Measurements from ENCODE around the gene KCNQ1.

KCNQ1 gene

DNA sequence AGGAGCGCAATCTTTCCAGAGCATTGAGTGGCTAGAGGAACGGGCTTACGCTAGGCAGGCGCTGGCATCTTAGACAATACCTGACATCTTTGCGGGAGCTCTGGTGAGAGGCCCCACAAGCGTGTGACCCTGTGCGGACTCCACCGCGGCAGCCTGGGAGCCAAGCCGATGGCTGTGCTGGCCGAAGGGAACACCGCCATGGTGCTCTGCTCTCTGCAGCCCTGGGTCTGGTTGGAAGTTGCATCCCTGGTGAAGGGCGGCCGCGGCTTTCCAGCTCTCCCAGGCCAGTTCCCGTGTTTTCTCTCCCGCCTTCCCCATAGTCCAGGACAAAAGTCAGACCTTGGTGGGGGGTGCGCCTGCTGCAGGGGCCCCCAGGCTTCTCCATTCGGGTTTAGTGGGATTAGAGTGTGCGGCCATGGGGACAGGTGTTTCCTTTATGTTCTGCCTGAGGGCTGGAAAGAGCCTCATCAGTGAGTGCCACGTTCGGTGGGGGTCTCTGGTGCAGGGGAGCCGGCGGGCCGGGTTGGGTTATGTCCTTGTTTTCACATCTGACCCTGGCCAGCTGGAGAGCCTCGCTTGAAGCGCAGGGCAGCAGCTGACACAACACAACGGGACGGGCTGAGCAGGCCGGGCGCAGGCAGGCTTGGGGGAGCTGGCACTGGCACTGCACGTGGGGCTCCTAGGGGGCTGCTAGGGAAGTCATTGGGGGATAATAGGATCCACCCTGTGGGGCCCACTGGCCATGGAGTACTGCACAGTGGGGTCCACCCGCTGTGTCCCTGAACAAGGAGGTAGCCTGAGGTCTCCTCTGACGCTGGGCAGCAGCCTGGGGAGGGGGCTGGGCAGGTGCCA is 94.8 kb downstream of the KCNQ1 start:
- no peak for DNase-seq

DNA sequence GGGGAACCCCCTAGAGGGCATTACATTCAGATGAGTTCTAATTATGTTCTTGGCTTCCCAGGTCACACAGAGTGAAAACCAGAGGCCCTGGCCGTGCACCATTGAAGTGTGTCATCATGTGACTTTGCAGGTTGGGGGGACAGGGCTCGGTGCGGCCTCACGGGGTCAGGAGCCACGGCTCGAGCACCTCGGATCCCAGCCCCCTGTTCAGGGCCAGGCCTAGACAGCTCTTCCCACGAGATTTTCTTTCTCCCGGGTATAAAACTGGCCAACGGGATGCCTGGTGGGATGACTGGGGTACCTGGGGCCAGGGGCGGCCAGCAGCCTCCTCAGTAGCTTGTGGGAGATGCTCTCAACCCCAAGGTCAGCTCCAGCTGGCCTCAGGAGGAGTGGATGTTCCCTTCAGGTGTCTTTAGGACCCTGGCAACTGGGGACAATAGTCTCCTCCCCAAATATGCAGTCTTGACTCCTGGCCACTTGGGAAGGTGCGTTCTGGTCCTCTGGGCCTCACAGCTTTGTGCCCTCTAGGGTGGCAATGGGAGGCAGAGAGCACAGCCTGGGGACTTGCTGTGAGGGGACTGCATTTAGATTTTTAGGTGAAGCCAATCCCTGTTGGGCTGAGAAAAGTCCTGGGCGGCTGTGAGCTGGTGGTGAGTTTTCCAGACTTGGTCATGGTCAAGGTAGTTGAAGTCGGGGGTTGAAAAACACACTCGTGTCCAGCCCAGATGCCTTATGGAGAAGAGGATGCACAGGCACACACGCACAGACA is 95.6 kb downstream of the KCNQ1 start:
- no peak for DNase-seq

- no peak for DNase-seq
Observed at GRCh38 chr11:2540992-2541680, 96.3 kb downstream of the KCNQ1 start.

DNA sequence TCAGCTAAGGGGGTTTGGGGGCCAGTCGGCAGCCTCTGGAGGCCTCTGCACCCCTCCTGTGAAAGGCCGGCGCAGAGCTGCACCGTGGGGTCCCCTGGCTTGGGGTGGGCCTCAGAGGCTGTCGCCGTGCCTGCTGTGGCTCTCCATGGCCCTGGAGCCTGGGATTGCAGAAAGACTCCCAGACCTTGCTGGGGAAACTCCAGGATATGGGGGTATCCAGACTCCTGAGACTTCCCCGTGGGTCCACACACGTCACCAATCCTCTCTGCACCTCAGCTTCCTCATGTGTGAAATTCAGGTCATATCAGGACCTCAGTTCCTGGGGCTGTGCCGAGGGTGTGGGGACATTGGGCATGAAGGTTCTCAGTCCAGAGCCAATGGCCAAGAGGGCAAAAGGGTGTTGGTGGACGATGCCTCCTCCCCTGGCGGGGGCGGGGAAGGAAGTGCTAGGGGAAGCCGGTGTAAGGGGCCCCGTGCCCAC is 97.1 kb downstream of the KCNQ1 start:
- DNase-seq, result no peak

GRCh38 chr11:2542406-2542805 is 97.6 kb downstream of the KCNQ1 start:
- DNase-seq, result no peak

GRCh38 chr11:2547806-2548205 is 103.0 kb downstream of the KCNQ1 start:
- DNase-seq, result no peak

DNA sequence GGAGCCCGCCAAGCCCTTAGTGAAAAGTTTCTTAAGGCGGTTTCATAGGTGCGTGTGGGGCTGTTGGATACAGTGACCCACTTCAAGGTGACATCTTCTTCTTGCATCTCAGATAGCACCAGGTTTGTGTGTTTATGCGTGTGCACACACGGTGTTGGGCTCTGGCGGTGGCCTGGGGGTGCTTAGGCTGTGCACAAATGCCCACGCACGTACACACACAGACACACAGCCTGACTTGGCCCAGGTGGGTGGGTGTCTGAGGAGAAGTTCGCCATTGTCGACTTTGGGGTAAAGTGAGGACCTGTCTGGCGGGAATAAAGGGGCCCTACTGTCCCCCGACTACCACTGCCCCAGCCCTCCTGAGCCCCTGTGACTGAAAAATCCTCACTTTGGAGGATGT is 103.8 kb downstream of the KCNQ1 start:
- DNase-seq, result no peak

GRCh38 chr11:2549080-2549479 is 104.3 kb downstream of the KCNQ1 start:
- no peak for DNase-seq

DNA sequence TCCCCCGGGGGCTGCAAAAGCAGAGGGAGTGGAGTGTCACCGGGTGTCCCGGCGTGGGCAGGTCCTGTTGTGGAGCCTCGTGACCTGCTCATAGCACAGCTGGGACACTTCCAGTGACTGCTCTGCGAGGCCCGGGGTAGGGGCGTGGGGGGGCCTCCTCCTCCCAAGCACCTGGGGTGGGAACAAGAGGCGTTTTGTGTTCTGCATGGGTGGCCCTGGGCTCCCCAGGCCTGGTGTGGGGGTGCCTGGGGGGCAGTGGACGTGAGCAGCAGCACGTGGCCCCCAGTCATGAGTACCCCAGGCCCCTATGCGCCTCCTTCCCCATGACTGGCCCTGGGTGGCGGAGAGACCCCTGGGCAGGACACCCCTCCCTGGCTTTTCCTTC is 104.7 kb downstream of the KCNQ1 start:
- no peak for DNase-seq

- DNase-seq, result no peak
Observed at GRCh38 chr11:2549876-2550605, 105.2 kb downstream of the KCNQ1 start.

GRCh38 chr11:2550606-2550970 is 105.8 kb downstream of the KCNQ1 start:
- DNase-seq, result no peak

DNA sequence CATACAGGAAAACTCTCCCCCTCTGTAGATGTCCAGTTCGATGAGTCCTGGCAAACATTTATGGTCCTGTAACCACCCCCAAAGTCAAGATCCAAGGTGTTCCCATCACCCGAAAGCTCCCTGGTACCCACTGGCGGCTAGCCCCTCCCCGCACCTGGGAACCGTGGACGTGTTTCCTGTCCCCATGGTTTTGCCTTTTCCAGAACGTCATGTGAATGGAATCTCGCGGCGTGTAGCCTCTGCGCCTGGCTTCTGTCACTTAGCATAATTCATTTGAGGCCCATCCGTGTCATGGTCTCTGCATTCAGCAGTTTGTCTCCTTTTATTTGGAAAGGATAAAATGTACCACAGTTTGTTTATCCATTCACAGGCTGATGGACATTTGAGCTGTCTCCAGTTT is 106.3 kb downstream of the KCNQ1 start:
- DNase-seq, result no peak

DNA sequence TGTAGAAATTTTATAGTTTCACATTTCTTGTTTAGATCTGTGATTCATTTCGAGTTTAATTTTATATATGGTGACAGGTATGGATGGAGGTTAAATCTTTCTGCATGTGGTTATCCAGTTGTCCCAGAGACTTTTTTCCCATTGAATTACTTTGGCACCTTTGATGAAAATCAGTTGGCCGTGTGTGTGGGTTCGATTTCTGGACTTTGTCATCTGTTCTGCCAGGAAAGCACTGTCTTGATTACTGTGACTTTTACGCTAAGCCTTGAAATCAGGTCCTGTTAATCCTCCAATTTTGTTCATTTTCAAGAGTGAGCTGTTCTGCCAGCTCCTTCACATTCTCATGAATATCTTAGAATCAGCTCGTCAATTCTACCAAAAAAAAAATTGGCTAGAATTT is 107.4 kb downstream of the KCNQ1 start:
- DNase-seq, result no peak

GRCh38 chr11:2553198-2553597 is 108.4 kb downstream of the KCNQ1 start:
- no peak for DNase-seq

DNA sequence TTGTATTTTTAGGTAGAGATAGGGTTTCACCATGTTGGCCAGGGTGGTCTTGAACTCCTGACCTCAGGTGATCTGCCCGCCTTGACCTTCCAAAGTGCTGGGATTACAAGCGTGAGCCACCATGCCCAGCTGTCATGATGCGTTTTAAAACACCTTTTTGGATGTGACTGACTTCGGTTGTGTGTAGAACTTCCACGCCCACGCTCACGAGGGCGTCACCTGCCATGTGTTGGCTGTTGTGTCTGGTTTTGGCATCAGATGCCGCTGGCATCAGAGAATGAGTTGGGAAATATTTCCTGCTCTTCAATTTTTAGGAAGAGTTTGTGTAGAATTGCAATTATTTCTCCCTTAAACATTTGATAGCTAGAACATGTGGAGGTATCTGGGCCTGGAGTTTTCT is 109.1 kb downstream of the KCNQ1 start:
- no peak for DNase-seq

DNA sequence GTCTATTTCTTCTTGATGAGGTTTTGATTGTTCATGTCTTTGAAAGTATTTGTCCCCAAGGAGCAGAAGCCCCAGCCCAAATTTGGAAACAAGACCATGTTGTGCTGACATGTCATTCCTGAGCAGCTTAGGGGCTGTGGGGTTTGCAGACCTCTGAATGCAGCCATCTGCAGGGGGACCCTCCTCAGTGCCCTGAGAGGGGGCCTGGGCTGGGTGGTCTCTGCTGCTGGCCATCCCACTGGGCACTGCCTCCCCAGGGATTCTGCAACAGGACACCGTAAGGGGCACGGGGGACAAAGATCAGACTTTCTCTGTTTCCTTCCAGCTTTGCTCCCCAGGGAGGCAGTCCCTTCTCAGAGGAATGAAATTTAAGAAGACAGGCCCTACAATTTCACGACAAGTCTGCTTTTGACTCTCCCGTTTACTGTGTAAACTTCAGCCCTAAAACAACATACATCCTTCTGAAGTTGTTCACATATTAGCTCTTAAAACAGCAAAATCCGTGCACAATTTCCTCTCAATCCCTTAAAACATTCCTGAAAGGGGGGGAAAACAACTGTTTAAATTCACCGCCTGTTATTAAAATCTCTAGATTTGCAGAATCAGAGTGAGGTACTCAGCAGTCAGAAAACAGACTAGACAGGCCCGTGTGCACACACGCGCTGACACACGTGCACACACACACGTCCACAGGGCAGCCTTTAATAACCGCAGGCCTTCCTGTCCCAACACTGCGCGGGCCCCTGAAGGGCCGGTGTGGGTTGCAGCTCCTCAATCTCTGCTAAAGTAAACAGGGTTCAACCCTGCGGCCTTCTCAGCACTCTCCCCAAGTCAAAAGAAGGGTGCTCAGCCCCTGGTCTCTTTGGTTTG is 109.8 kb downstream of the KCNQ1 start:
- DNase-seq, result no peak

- no peak for DNase-seq
Observed at GRCh38 chr11:2555336-2555735, 110.5 kb downstream of the KCNQ1 start.

- no peak for DNase-seq
Observed at GRCh38 chr11:2555891-2556290, 111.1 kb downstream of the KCNQ1 start.

- no peak for DNase-seq
Observed at GRCh38 chr11:2557381-2557780, 112.6 kb downstream of the KCNQ1 start.

GRCh38 chr11:2558397-2558796 is 113.6 kb downstream of the KCNQ1 start:
- no peak for DNase-seq

GRCh38 chr11:2558861-2559526 is 114.2 kb downstream of the KCNQ1 start:
- no peak for DNase-seq

Measured in NCI-H187 (cell line).